Muscle of back (tissue), 11 donors: ENCODE measurements around the gene SRRT. TPM values are rescaled to one million over a fixed set of nuclear protein-coding genes. Genes with fewer than 3 reads are reported as not detected.
"Not testable (repeated sequence)": the region's sequence is repeated elsewhere in the genome, so short reads cannot be mapped to it uniquely, and the experiment has no call there.

Source experiments
- DNase-seq, 3 donors: peaks; one replicate each; pipeline versions ENCODE4 v3.0.0 to v3.0.0-alpha.2; 2013
- polyA plus RNA-seq, 10 donors: library from polyadenylated mRNA; unstranded; fragments of 120-200 nt; gene quantifications; one replicate each; pipeline ENCODE4 v1.2.1, GENCODE V29; 2013; ENCODE audit not compliant: insufficient read length in 10 of 10

SRRT gene
- polyA plus RNA-seq, 10 donors: 76.6 to 115 (median 94.7) TPM

DNA sequence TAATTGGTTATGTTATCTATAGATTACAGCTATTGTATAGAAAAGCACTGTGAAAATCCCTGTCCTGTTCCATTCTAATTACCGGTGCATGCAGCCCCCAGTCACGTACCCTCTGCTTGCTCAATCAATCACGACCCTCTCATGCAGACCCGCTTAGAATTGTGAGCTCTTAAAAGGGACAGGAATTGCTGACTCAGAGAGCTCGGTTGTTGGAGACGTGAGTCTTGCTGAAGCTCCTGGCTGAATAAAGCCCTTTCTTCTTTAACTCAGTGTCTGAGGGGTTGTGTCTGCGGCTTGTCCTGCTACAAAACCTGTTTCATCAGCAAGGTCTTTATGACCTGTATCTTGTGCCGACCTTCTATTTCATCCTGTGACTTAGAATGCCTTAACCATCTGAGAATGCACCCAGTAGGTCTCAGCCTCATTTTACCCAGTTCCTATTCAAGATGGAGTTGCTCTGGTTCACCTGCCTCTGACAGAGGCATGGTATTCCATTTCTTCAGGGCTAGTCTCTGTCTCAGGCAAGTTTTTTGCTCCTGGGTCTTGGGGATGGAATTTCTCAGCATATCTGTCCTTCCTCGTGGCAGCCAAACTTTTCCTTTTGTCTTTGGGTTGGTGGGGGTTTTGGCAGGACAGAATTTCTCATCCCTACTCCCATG is 45.0 kb downstream of the SRRT start:
- DNase-seq: not testable (repeated sequence)

DNA sequence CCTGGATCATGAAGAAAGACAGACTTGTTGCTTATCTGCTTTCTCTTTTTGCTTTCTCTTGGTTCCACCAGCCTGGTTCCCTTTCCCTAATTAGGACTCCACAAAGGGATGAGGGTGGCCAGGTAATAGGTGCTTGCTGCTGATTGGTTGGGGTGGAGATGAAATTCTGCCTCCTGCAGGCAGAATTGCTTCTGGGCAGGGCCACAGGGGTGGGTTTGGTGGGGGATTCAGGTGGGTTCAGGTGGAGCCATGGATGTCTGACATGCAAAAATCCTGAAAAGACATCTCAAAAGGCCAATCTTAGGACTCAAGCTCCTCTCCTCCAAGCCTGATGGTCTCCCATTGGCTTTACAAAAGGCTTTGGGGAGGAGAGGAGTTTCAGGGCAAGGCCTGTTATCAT is 46.1 kb downstream of the SRRT start:
- no peak for DNase-seq

DNA sequence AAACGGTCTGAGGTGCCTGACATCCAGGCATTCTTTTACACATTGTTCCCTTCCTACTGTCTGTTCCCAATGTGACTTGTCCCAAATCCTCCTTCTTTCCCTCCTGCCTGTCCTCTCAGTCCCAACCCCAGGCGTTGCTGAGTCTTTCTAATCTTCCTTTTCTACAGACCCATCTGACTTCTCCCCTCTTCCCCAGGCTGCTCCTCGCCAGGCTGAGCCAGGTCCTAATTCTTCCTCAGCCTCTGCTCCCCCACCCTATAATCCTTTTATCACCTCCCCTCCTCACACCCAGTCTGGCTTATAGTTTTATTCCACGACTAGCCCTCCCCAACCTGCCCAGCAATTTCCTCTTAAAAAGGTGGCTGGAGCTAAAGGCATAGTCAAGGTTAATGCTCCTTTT is 48.7 kb downstream of the SRRT start:
- DNase-seq: not testable (repeated sequence)

DNA sequence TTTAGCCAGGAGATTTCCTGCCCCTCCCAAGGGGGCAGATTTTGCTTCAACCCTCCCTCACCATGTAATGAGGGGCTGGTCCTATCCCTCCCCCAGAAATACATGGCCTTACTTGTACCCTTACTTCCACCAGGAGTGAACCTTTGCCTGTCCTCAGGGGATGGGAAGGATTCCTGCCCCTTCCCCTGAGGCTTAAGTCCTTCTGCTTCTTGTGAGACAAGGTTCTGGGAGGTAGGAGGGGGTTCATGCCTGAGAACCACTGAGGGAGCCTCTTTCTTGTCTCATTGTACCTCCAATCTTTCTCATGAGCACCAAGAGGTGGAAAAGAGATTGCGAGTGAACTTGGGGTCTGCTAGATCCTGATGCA is 54.9 kb downstream of the SRRT start:
- DNase-seq: no peak

DNA sequence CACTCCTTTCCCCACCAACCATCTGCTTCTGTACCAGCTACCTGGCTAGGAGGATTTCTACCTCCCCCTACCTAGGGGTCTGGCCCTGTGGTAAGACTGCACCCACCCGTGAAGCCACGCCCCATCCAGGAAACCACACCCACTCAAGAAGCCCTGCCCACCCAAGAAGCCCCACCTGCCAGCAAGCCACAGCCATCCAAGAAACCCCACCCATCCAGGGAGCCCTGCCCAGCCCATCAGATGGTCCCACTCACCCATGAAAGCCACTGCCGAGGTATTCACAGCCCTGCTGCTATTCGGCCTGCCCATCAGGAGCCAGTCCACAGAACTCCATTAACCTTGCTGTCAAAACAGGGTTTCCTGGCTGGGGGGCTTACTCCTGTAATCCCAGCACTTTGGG is 58.8 kb downstream of the SRRT start:
- no peak for DNase-seq

DNA sequence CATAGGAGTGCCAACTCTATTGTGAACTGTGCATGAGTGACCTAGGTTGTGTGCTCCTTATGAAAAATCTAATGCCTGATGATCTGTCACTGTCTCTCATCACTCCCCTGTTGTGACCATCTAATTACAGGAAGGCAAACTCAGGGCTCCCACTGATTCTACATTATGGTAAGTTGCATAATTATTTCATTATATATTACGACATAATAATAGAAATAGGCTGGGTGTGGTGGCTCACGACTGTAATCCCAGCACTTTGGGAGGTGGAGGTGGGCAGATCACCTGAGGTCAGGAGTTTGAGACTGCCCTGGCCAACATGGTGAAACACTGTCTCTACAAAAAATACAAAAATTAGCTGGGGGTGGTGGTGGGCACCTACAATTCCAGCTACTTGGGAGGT is 60.5 kb downstream of the SRRT start:
- DNase-seq: not testable (repeated sequence)

DNA sequence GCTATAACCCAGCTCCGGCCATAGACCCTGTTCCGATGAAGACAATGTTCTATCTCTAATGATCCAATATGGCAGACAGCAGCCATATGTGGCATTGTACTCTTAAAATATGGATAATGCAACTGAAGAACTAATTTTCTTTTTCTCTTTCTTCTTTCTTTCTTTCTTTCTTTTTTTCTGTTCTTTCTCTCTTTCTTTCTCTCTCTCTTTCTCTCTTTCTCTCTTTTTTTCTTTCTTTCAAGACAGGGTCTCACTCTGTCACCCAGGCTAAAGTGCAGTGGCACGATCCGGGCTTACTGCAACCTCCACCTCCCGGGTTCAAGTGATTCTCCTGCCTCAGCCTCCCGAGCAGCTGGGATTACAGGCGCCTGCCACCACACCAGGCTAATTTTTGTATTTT is 61.3 kb downstream of the SRRT start:
- not testable (repeated sequence) for DNase-seq

Other genes with a start within 250 kb of the SRRT start
- 1 to 10 TPM in 4 of 10 donors, under 1 TPM in 6; 0.46 to 1.4 (median 0.98) TPM for gene TFR2, start 233.6 kb upstream of the SRRT start, polyA plus RNA-seq
- gene ACTL6B, start 218.7 kb upstream of the SRRT start, polyA plus RNA-seq: under 1 TPM in 1 of 10 donors, not detected in 9; 0.14 TPM
- 100 to 1,000 TPM; 110 to 181 (median 147) TPM for gene GNB2, start 201.4 kb upstream of the SRRT start, polyA plus RNA-seq
- 10 to 100 TPM; 18.0 to 36.2 (median 26.0) TPM for gene GIGYF1, start 180.9 kb upstream of the SRRT start, polyA plus RNA-seq
- 10 to 100 TPM; 13.6 to 33.1 (median 18.9) TPM for gene POP7, start 169.0 kb upstream of the SRRT start, polyA plus RNA-seq
- gene EPO, start 154.6 kb upstream of the SRRT start, polyA plus RNA-seq: under 1 TPM in 1 of 10 donors, not detected in 9; 0.10 TPM
- gene ZAN, start 141.5 kb upstream of the SRRT start, polyA plus RNA-seq: not detected
- gene EPHB4, start 47.6 kb upstream of the SRRT start, polyA plus RNA-seq: 10 to 100 TPM; 38.5 to 78.6 (median 48.4) TPM
- gene SLC12A9, start 22.4 kb upstream of the SRRT start, polyA plus RNA-seq: 10 to 100 TPM; 12.5 to 25.7 (median 16.5) TPM
- 10 to 100 TPM; 29.3 to 58.6 (median 39.7) TPM for gene TRIP6, start 7.7 kb upstream of the SRRT start, polyA plus RNA-seq
- 1 to 10 TPM; 1.2 to 3.1 (median 2.4) TPM for gene UFSP1, start 14.6 kb downstream of the SRRT start, polyA plus RNA-seq
- gene ACHE, start 20.8 kb downstream of the SRRT start, polyA plus RNA-seq: 10 to 100 TPM; 29.8 to 96.0 (median 59.5) TPM
- under 1 TPM; 0.09 to 0.83 (median 0.17) TPM for gene MUC3A, start 74.4 kb downstream of the SRRT start, polyA plus RNA-seq
- gene MUC12, start 94.5 kb downstream of the SRRT start, polyA plus RNA-seq: 1 to 10 TPM in 1 of 10 donors, under 1 TPM in 9; 0.34 to 1.1 (median 0.79) TPM
- gene MUC17, start 145.0 kb downstream of the SRRT start, polyA plus RNA-seq: under 1 TPM in 1 of 10 donors, not detected in 9; 0.04 TPM
- gene TRIM56, start 210.4 kb downstream of the SRRT start, polyA plus RNA-seq: 10 to 100 TPM in 2 of 10 donors, 1 to 10 TPM in 8; 5.7 to 11.5 (median 8.8) TPM